Endodermal cell (in vitro differentiated cells): ENCODE measurements around the gene PTPRN2. TPM values are rescaled to one million over a fixed set of nuclear protein-coding genes. Genes with fewer than 3 reads are reported as not detected.

ENCODE experiments used
- DNase-seq: peaks from one replicate; pipeline ENCODE4 v3.0.0-alpha.2; 2017
- H3K27ac ChIP-seq: 2 replicates; pipeline ENCODE4 v1.5.1; 2013; ENCODE audit warnings: mild to moderate bottlenecking, low read depth, low read length, moderate library complexity
- H3K27me3 ChIP-seq: 2 replicates; pipeline ENCODE4 v1.6.1; 2013; ENCODE audit warnings: mild to moderate bottlenecking, low read length, moderate library complexity; ENCODE audit not compliant: insufficient read depth, control insufficient read depth, poor library complexity, severe bottlenecking
- H3K36me3 ChIP-seq: 2 replicates; pipeline ENCODE4 v1.7.0; 2013; ENCODE audit warnings: mild to moderate bottlenecking, low read length, moderate library complexity; ENCODE audit not compliant: control insufficient read depth, insufficient read depth
- H3K4me1 ChIP-seq: one replicate; pipeline ENCODE4 v1.7.0; 2013; ENCODE audit warnings: low read length; ENCODE audit not compliant: control insufficient read depth, insufficient read depth
- H3K4me3 ChIP-seq: 2 replicates; pipeline ENCODE4 v1.5.1; 2013; ENCODE audit warnings: mild to moderate bottlenecking, low read length, moderate library complexity
- H3K9ac ChIP-seq: 2 replicates; pipeline ENCODE4 v1.6.1; 2013; ENCODE audit warnings: mild to moderate bottlenecking, low read length, moderate library complexity; ENCODE audit not compliant: poor library complexity, severe bottlenecking; ENCODE audit errors: extremely low read depth
- H3K9me3 ChIP-seq: 2 replicates; pipeline ENCODE4 v1.6.1; 2013; ENCODE audit warnings: mild to moderate bottlenecking, low read length, moderate library complexity; ENCODE audit not compliant: control insufficient read depth
- H3K27ac Mint-ChIP-seq: 2 replicates; pipeline ENCODE4 v1.8.0; 2020; ENCODE audit warnings: mixed read lengths
- H3K27me3 Mint-ChIP-seq: 2 replicates; pipeline ENCODE4 v1.8.0; 2021; ENCODE audit warnings: mild to moderate bottlenecking, mixed read lengths; ENCODE audit not compliant: insufficient read depth
- H3K36me3 Mint-ChIP-seq: 2 replicates; pipeline ENCODE4 v1.8.0; 2020; ENCODE audit warnings: low read depth, mixed read lengths
- H3K4me1 Mint-ChIP-seq: 2 replicates; pipeline ENCODE4 v1.8.0; 2020; ENCODE audit warnings: mixed read lengths
- H3K4me3 Mint-ChIP-seq: 2 replicates; pipeline ENCODE4 v1.8.0; 2020; ENCODE audit warnings: mild to moderate bottlenecking, moderate library complexity, mixed read lengths
- H3K9me3 Mint-ChIP-seq: 2 replicates; pipeline ENCODE4 v1.8.0; 2020; ENCODE audit warnings: mild to moderate bottlenecking, mixed read lengths
- WGBS, 2 experiments: methylation state at CpG; one replicate each; pipeline versions ENCODE4 v1.1.5 to v1.1.7; 2013; ENCODE audit warnings: missing lambda C conversion rate in 2 of 2, mixed read lengths in 1 of 2; ENCODE audit not compliant: insufficient coverage in 1 of 2, insufficient read length in 1 of 2; 5-methylcytosine and 5-hydroxymethylcytosine counted together
- total RNA-seq, 2 donors: library from RNA; stranded (reverse); fragmentation: NEBNext Ultra II Directional in 1 of 2; extraction: Animal tissue kit (Norgen Biotek cat#: 25700) in 1 of 2; gene quantifications; 2 replicates in 1 of 2; 3 replicates in 1 of 2; pipeline ENCODE4 v1.2.1, GENCODE V29; 2021
- TF ChIP-seq, protein P1 (sequence below): fragments of 200-600 bp; sonication (generic); conservative IDR thresholded peaks from 2 replicates; pipeline ENCODE4 v1.5.0; 2021; ENCODE audit warnings: antibody characterized with exemption, mild to moderate bottlenecking

Gene PTPRN2
- total RNA-seq, 2 donors from 2014 or later, result 0.69 to 1.2 TPM

DNA sequence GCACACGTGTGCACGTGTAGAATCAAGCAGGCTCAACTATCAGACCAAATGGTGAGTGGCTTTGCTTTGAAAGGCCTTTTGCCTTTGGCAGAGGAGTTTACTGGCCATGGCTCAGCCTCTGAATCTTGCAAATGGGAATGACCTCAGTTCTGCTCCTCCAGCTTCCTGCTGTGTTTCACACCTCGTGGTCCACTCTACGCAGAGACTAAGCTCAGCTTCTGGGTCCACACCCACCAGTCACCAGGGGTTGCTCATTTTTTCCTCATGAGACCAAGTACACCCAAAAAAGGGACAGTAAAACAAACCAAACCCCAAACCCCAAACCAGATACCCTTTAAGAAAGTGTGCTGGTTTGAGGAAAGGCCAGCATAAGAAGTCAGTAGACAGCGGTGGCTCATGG lies 1014.4 kb downstream of the PTPRN2 start:
- H3K9me3 Mint-ChIP-seq, result no peaks in the 10 kb centered on the region
- Histone ChIP-seq H3K36me3 (no peaks in the 10 kb centered on the region), H3K9ac (no peak overlapping the region), H3K4me1 (no peaks in the 10 kb centered on the region), H3K4me3 (no peak overlapping the region), H3K27me3 (no peaks in the 10 kb centered on the region), H3K9me3 (peaks cover 77% of the 10 kb centered on the region), H3K27ac (no peak overlapping the region)
- TF ChIP-seq, protein P1, sequence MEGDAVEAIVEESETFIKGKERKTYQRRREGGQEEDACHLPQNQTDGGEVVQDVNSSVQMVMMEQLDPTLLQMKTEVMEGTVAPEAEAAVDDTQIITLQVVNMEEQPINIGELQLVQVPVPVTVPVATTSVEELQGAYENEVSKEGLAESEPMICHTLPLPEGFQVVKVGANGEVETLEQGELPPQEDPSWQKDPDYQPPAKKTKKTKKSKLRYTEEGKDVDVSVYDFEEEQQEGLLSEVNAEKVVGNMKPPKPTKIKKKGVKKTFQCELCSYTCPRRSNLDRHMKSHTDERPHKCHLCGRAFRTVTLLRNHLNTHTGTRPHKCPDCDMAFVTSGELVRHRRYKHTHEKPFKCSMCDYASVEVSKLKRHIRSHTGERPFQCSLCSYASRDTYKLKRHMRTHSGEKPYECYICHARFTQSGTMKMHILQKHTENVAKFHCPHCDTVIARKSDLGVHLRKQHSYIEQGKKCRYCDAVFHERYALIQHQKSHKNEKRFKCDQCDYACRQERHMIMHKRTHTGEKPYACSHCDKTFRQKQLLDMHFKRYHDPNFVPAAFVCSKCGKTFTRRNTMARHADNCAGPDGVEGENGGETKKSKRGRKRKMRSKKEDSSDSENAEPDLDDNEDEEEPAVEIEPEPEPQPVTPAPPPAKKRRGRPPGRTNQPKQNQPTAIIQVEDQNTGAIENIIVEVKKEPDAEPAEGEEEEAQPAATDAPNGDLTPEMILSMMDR, result no peak
- no peak overlapping the region for H3K4me3 Mint-ChIP-seq
- no peaks in the 10 kb centered on the region for H3K4me1 Mint-ChIP-seq
- no peaks in the 10 kb centered on the region for H3K36me3 Mint-ChIP-seq
- H3K27ac Mint-ChIP-seq, result no peak overlapping the region
- H3K27me3 Mint-ChIP-seq, result peaks cover 2% of the 10 kb centered on the region
- 84 to 90% methylated on average over 4 to 5 of the region's 5 CpGs for WGBS, 2 experiments
- no peak for DNase-seq

DNA sequence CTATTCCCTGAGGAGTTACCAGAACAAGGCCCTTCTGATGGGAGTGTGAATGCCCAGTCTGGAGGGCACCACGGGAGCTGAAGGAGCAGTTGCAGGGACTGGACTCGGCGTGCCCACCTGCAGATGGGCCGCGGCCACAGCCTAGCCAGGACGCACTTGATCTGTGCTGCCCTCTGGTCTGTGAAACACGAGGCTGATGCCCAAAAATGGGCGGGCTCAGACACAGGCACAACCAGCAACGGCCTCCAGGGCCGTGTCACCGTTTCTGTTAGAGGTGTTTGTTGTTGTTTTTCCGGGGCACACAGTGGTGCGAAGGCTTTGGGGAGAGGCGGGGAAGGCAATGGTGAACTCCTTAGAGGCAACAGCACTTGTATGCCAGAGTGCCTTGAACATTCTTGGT lies 1015.0 kb downstream of the PTPRN2 start:
- H3K27me3 Mint-ChIP-seq, result peaks cover 2% of the 10 kb centered on the region
- TF ChIP-seq, protein P1, result no peak
- Histone ChIP-seq H3K27ac (no peak overlapping the region), H3K4me3 (no peak overlapping the region), H3K9ac (no peak overlapping the region), H3K4me1 (no peaks in the 10 kb centered on the region), H3K9me3 (peaks cover 80% of the 10 kb centered on the region), H3K36me3 (no peaks in the 10 kb centered on the region), H3K27me3 (no peaks in the 10 kb centered on the region)
- no peak overlapping the region for H3K27ac Mint-ChIP-seq
- no peak for DNase-seq
- WGBS, 2 experiments, result 72 to 79% methylated on average over 8 to 14 of the region's 14 CpGs
- no peaks in the 10 kb centered on the region for H3K9me3 Mint-ChIP-seq
- H3K4me3 Mint-ChIP-seq, result no peak overlapping the region
- H3K36me3 Mint-ChIP-seq, result no peaks in the 10 kb centered on the region
- H3K4me1 Mint-ChIP-seq, result no peaks in the 10 kb centered on the region

DNA sequence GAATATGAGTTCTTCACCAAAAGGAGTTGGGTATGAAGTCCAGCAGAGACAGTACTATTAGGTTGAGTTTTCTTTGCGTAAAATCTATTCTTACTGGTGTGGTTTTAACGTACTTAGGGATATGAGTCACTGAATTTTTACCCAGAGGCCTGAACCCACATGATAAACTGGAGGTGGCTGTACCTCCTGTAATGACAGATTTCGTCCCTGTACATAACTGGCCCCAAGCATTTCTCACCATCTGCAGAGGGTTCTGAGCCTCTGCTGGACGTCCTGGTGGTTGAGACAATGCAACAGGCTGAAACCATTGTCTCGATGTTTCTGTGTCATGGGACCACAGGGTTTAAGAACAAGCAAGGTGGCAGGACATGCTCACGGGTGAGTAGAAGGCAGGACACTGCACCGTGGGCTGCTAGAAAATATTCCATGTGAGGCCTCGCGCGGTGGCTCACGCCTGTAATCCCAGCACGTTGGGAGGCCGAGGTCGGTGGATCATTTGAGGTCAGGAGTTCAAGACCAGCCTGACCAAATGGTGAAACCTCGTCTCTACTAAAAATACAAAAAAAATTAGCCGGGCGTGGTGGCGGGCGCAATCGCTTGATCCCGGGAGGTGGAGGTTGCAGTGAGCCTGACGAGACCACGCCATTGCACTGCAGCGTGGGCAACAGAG lies 1017.0 kb downstream of the PTPRN2 start:
- H3K4me1 Mint-ChIP-seq, result no peaks in the 10 kb centered on the region
- H3K36me3 Mint-ChIP-seq, result no peaks in the 10 kb centered on the region
- no peak overlapping the region for H3K4me3 Mint-ChIP-seq
- H3K27me3 Mint-ChIP-seq, result no peaks in the 10 kb centered on the region
- H3K36me3 ChIP-seq, result no peaks in the 10 kb centered on the region
- no peak overlapping the region for H3K4me3 ChIP-seq
- peaks cover 76% of the 10 kb centered on the region for H3K9me3 ChIP-seq
- no peak overlapping the region for H3K27ac Mint-ChIP-seq
- H3K4me1 ChIP-seq, result no peaks in the 10 kb centered on the region
- DNase-seq, result no peak
- H3K27ac ChIP-seq, result no peak overlapping the region
- 67 to 83% methylated on average over 15 to 24 of the region's 24 CpGs for WGBS, 2 experiments
- H3K9me3 Mint-ChIP-seq, result no peaks in the 10 kb centered on the region
- H3K9ac ChIP-seq, result no peak overlapping the region
- TF ChIP-seq, protein P1, result no peak
- H3K27me3 ChIP-seq, result no peaks in the 10 kb centered on the region
